IMR-90 (cell line): ENCODE results near the gene CSNK1D. TPM values are rescaled to one million over a fixed set of nuclear protein-coding genes. Genes with fewer than 3 reads are reported as not detected.
A peak's percentile ranks its signal among the peaks of the same experiment; 100 is the strongest.

Source experiments
- ATAC-seq: fragments of 200-7000 bp; cut with Tn5 transposase; 2 replicates; pipeline ENCODE4 v1.9.1; 2020; ENCODE audit warnings: low read depth, mild to moderate bottlenecking, moderate library complexity
- BruUV-seq: library from RNA; stranded (reverse); fragments of 400-500 nt; replicated peaks from 2 replicates; lab custom pipeline; 2021; lab: Mats Ljungman, UMichigan
- CTCF ChIA-PET: fragments of 300-600 bp; formaldehyde crosslinking; extraction: SDS; loops from one replicate; lab custom pipeline; 2021; ENCODE audit warnings: antibody characterized with exemption; lab: Yijun Ruan, JAX
- POLR2A ChIA-PET: fragments of 300-600 bp; sonication (Branson Sonifier 250); formaldehyde crosslinking; loops from one replicate; lab custom pipeline; 2022; ENCODE audit warnings: antibody characterized with exemption; ENCODE audit not compliant: unreplicated experiment; lab: Charles Lee
- DNase-seq: peaks from one replicate; pipeline ENCODE4 v3.0.0; 2013
- H2AFZ ChIP-seq: replicated peaks from 2 replicates; pipeline ENCODE3; 2013; ENCODE audit warnings: low read length, mild to moderate bottlenecking; ENCODE audit not compliant: poor library complexity
- H2AK5ac ChIP-seq: 2 replicates; pipeline ENCODE4 v1.6.1; 2013; ENCODE audit warnings: low read depth, low read length, inconsistent platforms
- H2AK9ac ChIP-seq: replicated peaks from 2 replicates; pipeline ENCODE3; 2013; ENCODE audit warnings: mild to moderate bottlenecking, low read depth, low read length, moderate library complexity; ENCODE audit not compliant: poor library complexity
- H2BK120ac ChIP-seq: 2 replicates; pipeline ENCODE4 v1.6.1; 2013; ENCODE audit warnings: low read depth, low read length, inconsistent platforms
- H2BK15ac ChIP-seq: 3 replicates; pipeline ENCODE4 v1.6.1; 2013; ENCODE audit warnings: low read depth, low read length, inconsistent platforms
- H2BK20ac ChIP-seq: 2 replicates; pipeline ENCODE4 v1.6.1; 2013; ENCODE audit warnings: low read depth, mild to moderate bottlenecking, inconsistent platforms, low read length, moderate library complexity
- H2BK5ac ChIP-seq: 2 replicates; pipeline ENCODE4 v1.6.1; 2013; ENCODE audit warnings: mild to moderate bottlenecking, low read depth, low read length, inconsistent platforms; ENCODE audit not compliant: poor library complexity, severe bottlenecking
- H3K14ac ChIP-seq: replicated peaks from 2 replicates; pipeline ENCODE4 v1.6.1; 2013; ENCODE audit warnings: low read depth, low read length, inconsistent platforms
- H3K18ac ChIP-seq: 2 replicates; pipeline ENCODE4 v1.6.1; 2013; ENCODE audit warnings: low read depth, low read length, control low read depth
- H3K23ac ChIP-seq: 2 replicates; pipeline ENCODE4 v1.6.1; 2013; ENCODE audit warnings: low read depth, low read length, inconsistent platforms
- H3K27ac ChIP-seq: 2 replicates; pipeline ENCODE4 v1.5.1; 2013; ENCODE audit warnings: mild to moderate bottlenecking, control low read depth, low read length; ENCODE audit not compliant: insufficient read depth
- H3K27me3 ChIP-seq: 2 replicates; pipeline ENCODE4 v1.6.1; 2013; ENCODE audit warnings: low read length; ENCODE audit not compliant: control insufficient read depth, insufficient read depth
- H3K36me3 ChIP-seq: 2 replicates; pipeline ENCODE4 v1.6.1; 2013; ENCODE audit warnings: low read length, mixed read lengths; ENCODE audit not compliant: control insufficient read depth, insufficient read depth
- H3K4ac ChIP-seq: 2 replicates; pipeline ENCODE4 v1.6.1; 2013; ENCODE audit warnings: low read depth, low read length, inconsistent platforms
- H3K4me1 ChIP-seq: 2 replicates; pipeline ENCODE4 v1.6.1; 2013; ENCODE audit warnings: low read length, mixed read lengths; ENCODE audit not compliant: control insufficient read depth, insufficient read depth
- H3K4me2 ChIP-seq: 2 replicates; pipeline ENCODE4 v1.6.1; 2013; ENCODE audit warnings: low read depth, mild to moderate bottlenecking, control low read depth, low read length, moderate library complexity
- H3K4me3 ChIP-seq: 2 replicates; pipeline ENCODE4 v1.5.1; 2013; ENCODE audit warnings: low read depth, mild to moderate bottlenecking, control low read depth, low read length, moderate library complexity; ENCODE audit not compliant: insufficient read depth
- H3K56ac ChIP-seq: 2 replicates; pipeline ENCODE4 v1.6.1; 2013; ENCODE audit warnings: low read length, inconsistent platforms; ENCODE audit not compliant: insufficient read depth; ENCODE audit errors: extremely low read depth
- H3K79me1 ChIP-seq, 2 experiments: 2 replicates each; pipeline ENCODE4 v1.6.1; 2013; ENCODE audit warnings: low read length in 2 of 2, inconsistent platforms in 1 of 2, low read depth in 1 of 2
- H3K9ac ChIP-seq: 2 replicates; pipeline ENCODE4 v1.6.1; 2013; ENCODE audit warnings: low read depth, low read length, control low read depth
- H3K9me1 ChIP-seq: 2 replicates; pipeline ENCODE4 v1.6.1; 2013; ENCODE audit warnings: low read length, inconsistent platforms; ENCODE audit not compliant: insufficient read depth
- H3K9me3 ChIP-seq: 2 replicates; pipeline ENCODE4 v1.6.1; 2013; ENCODE audit warnings: low read length; ENCODE audit not compliant: control insufficient read depth, insufficient read depth
- H4K20me1 ChIP-seq: 2 replicates; pipeline ENCODE4 v1.6.1; 2013; ENCODE audit warnings: low read length, inconsistent platforms; ENCODE audit not compliant: insufficient read depth
- H4K5ac ChIP-seq: 2 replicates; pipeline ENCODE4 v1.6.1; 2013; ENCODE audit warnings: mild to moderate bottlenecking, low read depth, low read length, control low read depth
- H4K8ac ChIP-seq, 2 experiments: 2 replicates each; pipeline ENCODE4 v1.6.1; 2013; ENCODE audit warnings: low read depth in 2 of 2, low read length in 2 of 2, control low read depth in 1 of 2, inconsistent platforms in 1 of 2
- H4K91ac ChIP-seq: 2 replicates; pipeline ENCODE4 v1.6.1; 2013; ENCODE audit warnings: low read depth, low read length, inconsistent platforms; ENCODE audit not compliant: insufficient read depth
- MAFK ChIP-seq: IDR thresholded peaks from 2 replicates; pipeline ENCODE4 v1.6.1; 2012; ENCODE audit warnings: low read depth, low read length, improper control_type of control experiment
- MAZ ChIP-seq: IDR thresholded peaks from 2 replicates; pipeline ENCODE4 v1.6.1; 2012; ENCODE audit warnings: low read depth, mild to moderate bottlenecking, low read length, improper control_type of control experiment, moderate library complexity, borderline replicate concordance
- RAD21 ChIP-seq: IDR thresholded peaks from 2 replicates; pipeline ENCODE4 v1.6.1; 2012; ENCODE audit warnings: low read length, improper control_type of control experiment
- RFX5 ChIP-seq: IDR thresholded peaks from 2 replicates; pipeline ENCODE4 v1.8.0; 2012; ENCODE audit warnings: low read depth, mild to moderate bottlenecking, low read length, moderate library complexity
- WGBS, 2 experiments: methylation state at CpG; one replicate each; pipeline versions ENCODE4 v1.1.5 to v1.1.7; 2013; ENCODE audit warnings: missing lambda C conversion rate in 2 of 2; ENCODE audit not compliant: insufficient read length in 1 of 2; ENCODE audit errors: extremely low coverage in 2 of 2; 5-methylcytosine and 5-hydroxymethylcytosine counted together
- dilution Hi-C: fragments of 300-500 bp; cut with HindIII; formaldehyde crosslinking; loops from one replicate; pipeline ENCODE4 v1.14.3; 2018; ENCODE audit warnings: low sequenced_read_pairs; ENCODE audit not compliant: unreplicated experiment
- in situ Hi-C: fragments of 300-500 bp; cut with MboI; formaldehyde crosslinking; loops from 3 replicates; pipeline ENCODE4 v1.14.3; 2019; ENCODE audit warnings: low sequenced_read_pairs, inconsistent platforms, mixed read lengths
- intact Hi-C: fragments of 100-400 bp; cut with micrococcal nuclease; formaldehyde crosslinking; loops from 2 replicates; pipeline ENCODE4 v1.10.0; 2022
- polyA plus RNA-seq, 3 experiments: library from polyadenylated mRNA; depleted of rRNA; stranded (reverse); fragments of >200 nt; gene quantifications; 2 replicates each; pipeline ENCODE4 v1.2.3, GENCODE V29; 2012; ENCODE audit warnings: low replicate concordance in 1 of 3
- total RNA-seq: library from RNA; depleted of rRNA; stranded (reverse); fragments of >200 nt; gene quantifications from 2 replicates; pipeline ENCODE4 v1.2.3, GENCODE V29; 2012
- TF ChIP-seq, protein P1 (sequence below): fragments of 150-350 bp; IDR thresholded peaks from 2 replicates; pipeline ENCODE4 v1.6.1; 2017; ENCODE audit warnings: mild to moderate bottlenecking, antibody characterized with exemption, low read length, low read depth

Gene CSNK1D
- total and polyA plus RNA-seq, 2 of the 4 experiments (the other 2 are of a cell fraction), result 47.1 to 186 TPM

DNA sequence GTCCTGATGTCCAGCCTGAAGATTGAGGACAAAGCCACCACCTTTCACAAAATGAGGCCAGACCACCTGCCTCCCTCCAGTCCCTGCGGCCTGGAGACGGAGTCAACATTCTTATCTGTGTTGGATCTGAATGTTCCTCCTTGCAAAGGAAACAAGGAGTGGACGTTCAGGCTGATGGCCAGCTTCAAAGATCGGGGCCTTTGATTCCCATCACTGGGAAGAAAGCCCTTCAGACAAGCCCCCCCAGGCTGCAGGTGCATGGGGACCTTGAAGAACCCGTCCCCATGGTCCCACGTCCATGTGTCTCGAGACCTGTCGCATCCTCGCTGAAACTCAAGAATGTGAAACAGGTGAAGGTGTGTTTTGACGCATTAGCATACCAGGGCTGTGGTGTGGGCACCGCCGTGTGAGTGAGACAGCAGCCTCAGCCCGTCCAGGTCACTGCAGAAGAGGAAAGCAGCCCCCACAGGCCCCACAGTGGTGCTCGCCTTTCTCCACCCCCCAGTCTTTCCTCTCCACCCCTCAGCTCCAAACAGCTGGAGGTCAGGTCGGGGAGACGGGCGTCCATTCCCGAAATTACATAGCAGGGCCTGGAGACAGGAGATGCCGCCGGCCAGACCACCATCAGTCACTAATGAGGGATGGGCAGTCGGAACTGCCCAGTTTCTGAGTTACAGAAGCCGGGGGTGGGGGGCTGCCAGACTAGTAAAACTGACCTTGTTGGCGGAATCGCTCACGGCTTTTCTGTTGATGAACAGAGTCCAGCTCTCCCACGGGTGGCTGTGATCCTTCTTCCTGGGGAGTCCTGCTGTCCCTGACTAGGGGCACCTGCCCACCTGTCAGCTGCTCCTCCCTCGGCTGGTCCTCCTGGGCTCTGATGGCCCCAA, 877 bp upstream of the CSNK1D start:
- dilution Hi-C loops, result no loop called here
- peak overlapping the region; percentile 98 for H2AFZ ChIP-seq
- in situ Hi-C loops, result no loop called here

More for the DNA sequence above, 877 bp upstream of the CSNK1D start:
- ChIA-PET POLR2A (interaction anchor here (1.5 kb wide), 1 partner anchor 18 kb away, joined by 4 read pairs; no protein-coding TSS in a partner anchor), CTCF (no interaction called here)
- WGBS, 2 experiments, result 61% methylated on average over 12 of the region's 27 CpGs; no CpG with 5 or more reads in 1 of the 2 experiments
- Histone ChIP-seq H4K91ac (peak overlapping the region; percentile 84), H3K36me3 (peaks cover 20% of the 10 kb centered on the region), H3K27ac (no peak overlapping the region; the same call in 1 of the 2 replicates), H3K14ac (peak overlapping the region; percentile 87), H4K20me1 (peaks cover 34% of the 10 kb centered on the region), H2BK120ac (peak overlapping the region; percentile 56; the same call in 1 of the 2 replicates), H3K9me1 (peaks cover 17% of the 10 kb centered on the region), H3K18ac (no peak overlapping the region), H3K9ac (peak overlapping the region; percentile 57), H2BK20ac (no peak overlapping the region), H4K5ac (peak overlapping the region; percentile 89), H3K56ac (no peak overlapping the region), H2BK5ac (no peak overlapping the region), H3K4me1 (peaks cover 18% of the 10 kb centered on the region), H3K4me2 (peak overlapping the region; percentile 98), H3K9me3 (no peaks in the 10 kb centered on the region), H3K79me1 (peaks cover 2 to 33% of the 10 kb centered on the region in 2 experiments; a peak in 3 of 4 replicates), H2BK15ac (peak overlapping the region; percentile 34; the same call in 1 of the 3 replicates), H2AK9ac (peak overlapping the region; percentile 96), H3K27me3 (no peaks in the 10 kb centered on the region), H4K8ac (peak overlapping the region; percentile 85 to 91), H3K4ac (peak overlapping the region; percentile 93), H3K4me3 (peak overlapping the region; percentile 99), H3K23ac (peak overlapping the region; percentile 77; the same call in 1 of the 2 replicates), H2AK5ac (peak overlapping the region; percentile 77)
- no peak for TF ChIP-seq RFX5
- no peak for TF ChIP-seq MAZ
- TF ChIP-seq, protein P1, sequence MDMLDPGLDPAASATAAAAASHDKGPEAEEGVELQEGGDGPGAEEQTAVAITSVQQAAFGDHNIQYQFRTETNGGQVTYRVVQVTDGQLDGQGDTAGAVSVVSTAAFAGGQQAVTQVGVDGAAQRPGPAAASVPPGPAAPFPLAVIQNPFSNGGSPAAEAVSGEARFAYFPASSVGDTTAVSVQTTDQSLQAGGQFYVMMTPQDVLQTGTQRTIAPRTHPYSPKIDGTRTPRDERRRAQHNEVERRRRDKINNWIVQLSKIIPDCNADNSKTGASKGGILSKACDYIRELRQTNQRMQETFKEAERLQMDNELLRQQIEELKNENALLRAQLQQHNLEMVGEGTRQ, result no peak
- TF ChIP-seq MAFK, result no peak
- TF ChIP-seq RAD21, result no peak
- no peak for ATAC-seq
- intact Hi-C loops, result no loop called here
- DNase-seq, result no peak
- BruUV-seq, result no TSS peak
